ENCODE data around the gene GMEB1. TPM values are rescaled to one million over a fixed set of nuclear protein-coding genes. Genes with fewer than 3 reads are reported as not detected.
A peak's percentile ranks its signal among the peaks of the same experiment; 100 is the strongest.

Gene GMEB1, protein sequence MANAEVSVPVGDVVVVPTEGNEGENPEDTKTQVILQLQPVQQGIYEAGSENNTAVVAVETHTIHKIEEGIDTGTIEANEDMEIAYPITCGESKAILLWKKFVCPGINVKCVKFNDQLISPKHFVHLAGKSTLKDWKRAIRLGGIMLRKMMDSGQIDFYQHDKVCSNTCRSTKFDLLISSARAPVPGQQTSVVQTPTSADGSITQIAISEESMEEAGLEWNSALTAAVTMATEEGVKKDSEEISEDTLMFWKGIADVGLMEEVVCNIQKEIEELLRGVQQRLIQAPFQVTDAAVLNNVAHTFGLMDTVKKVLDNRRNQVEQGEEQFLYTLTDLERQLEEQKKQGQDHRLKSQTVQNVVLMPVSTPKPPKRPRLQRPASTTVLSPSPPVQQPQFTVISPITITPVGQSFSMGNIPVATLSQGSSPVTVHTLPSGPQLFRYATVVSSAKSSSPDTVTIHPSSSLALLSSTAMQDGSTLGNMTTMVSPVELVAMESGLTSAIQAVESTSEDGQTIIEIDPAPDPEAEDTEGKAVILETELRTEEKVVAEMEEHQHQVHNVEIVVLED
- total RNA-seq (10 to 100 TPM; 16.6 to 17.2 TPM), polyA plus RNA-seq (ENCODE audit: insufficient read depth, low read depth, low replicate concordance) (12.6 TPM)
- long read RNA-seq, donor 1, full-length matches to known transcripts, result 3 of 3 reads
- long read RNA-seq, donor 1, partial matches to known transcripts, result 0 of 3 reads
- long read RNA-seq, donor 1, other reads (novel, unspliced or antisense), result 0 of 3 reads
- long read RNA-seq, donor 2, full-length matches to known transcripts, result 1 of 1 reads
- long read RNA-seq, donor 2, partial matches to known transcripts, result 0 of 1 reads
- long read RNA-seq, donor 2, other reads (novel, unspliced or antisense), result 0 of 1 reads

DNA sequence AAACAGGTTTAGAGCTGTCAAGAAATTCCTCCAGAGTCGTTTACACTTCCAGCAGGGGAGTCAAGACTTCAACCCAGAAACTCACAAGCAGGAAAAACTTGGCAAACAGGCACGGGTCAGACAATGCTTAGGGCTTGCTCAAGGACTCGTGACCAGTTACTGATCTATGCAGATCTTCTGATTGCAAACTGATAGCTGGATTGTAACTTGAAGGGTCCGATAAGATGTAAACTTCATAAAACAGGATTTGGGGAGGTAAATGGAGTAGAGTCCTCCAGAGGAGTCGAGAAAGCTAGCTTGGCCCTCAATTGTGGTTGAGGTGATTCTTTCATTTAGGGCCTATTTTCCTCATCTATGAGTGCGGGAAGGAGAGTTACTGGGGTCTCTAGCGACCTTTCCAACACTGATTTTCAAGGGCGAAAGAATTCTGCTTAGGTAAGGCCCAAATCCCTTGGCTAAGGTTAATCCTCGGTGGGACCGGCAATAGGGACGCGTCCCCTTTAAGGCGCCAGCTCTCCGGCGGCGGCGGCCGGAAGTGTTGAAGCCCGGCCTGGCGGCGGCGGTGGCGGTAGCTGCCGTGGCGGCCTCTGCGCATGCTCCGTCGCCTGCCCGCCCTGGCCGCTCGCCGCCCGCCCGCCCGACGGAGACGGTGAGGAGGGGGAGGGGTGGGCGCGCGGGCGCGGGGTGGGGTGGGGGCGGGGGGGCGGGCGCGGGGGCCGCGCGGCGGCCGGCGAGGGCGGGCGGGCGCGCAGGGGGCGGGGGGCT, at the start of gene GMEB1:
TSS of gene GMEB1 (plus strand) at position 594 of the 765 bp plus-strand sequence. CDS start 14,829 bp downstream, outside the sequence.
- Histone ChIP-seq H3K4me1 (peaks cover 7% of the 10 kb centered on the region), H3K9me3 (no peaks in the 10 kb centered on the region), H3K27me3 (no peaks in the 10 kb centered on the region), H3K4me3 (peak within 1 kb of the TSS; percentile 75 to 81), H3K36me3 (ENCODE audit: low read depth, missing control alignments) (no peaks in the 10 kb centered on the region), H3K27ac (peak within 1 kb of the TSS; percentile 89 to 94)
- TF ChIP-seq CTCF (IDR thresholded peaks at IDR 0.05) (no peak), POLR2A (IDR thresholded peaks at IDR 0.05) (no peak)
- WGBS, 2 donors, result 0 to 2% methylated on average over 9 to 19 of the region's 57 CpGs
- peak; percentile 89 for DNase-seq
- intact Hi-C loops (cut with DNase I; ENCODE audit: low total_unique reads), result no loop called here

- no peak for DNase-seq
- H3K36me3 ChIP-seq (ENCODE audit: low read depth, missing control alignments), result no peaks in the 10 kb centered on the region
- H3K27me3 ChIP-seq, result no peaks in the 10 kb centered on the region
- no peaks in the 10 kb centered on the region for H3K9me3 ChIP-seq
- H3K4me3 ChIP-seq, result no peak overlapping the region
- TF ChIP-seq CTCF (IDR thresholded peaks at IDR 0.05) (no peak), POLR2A (IDR thresholded peaks at IDR 0.05) (no peak)
- WGBS, 2 donors, result 97% methylated on average over 1 of the region's 1 CpG
- H3K27ac ChIP-seq, result no peak overlapping the region
- intact Hi-C loops (cut with DNase I; ENCODE audit: low total_unique reads), result no loop called here
- H3K4me1 ChIP-seq, result no peaks in the 10 kb centered on the region
Measured at GRCh38 chr1:28631713-28632112, 36.9 kb upstream of the GMEB1 start.

- no peak for TF ChIP-seq CTCF (IDR thresholded peaks at IDR 0.05)
- no peak overlapping the region for H3K27ac ChIP-seq
- H3K4me1 ChIP-seq, result no peaks in the 10 kb centered on the region
- H3K27me3 ChIP-seq, result no peaks in the 10 kb centered on the region
- no peaks in the 10 kb centered on the region for H3K36me3 ChIP-seq (ENCODE audit: low read depth, missing control alignments)
- H3K9me3 ChIP-seq, result no peaks in the 10 kb centered on the region
- intact Hi-C loops (cut with DNase I; ENCODE audit: low total_unique reads), result no loop called here
- DNase-seq, result no peak
- WGBS, 2 donors, result 93 to 95% methylated on average over 4 of the region's 4 CpGs
- no peak overlapping the region for H3K4me3 ChIP-seq
Measured at GRCh38 chr1:28632560-28632959, 36.0 kb upstream of the GMEB1 start.

DNA sequence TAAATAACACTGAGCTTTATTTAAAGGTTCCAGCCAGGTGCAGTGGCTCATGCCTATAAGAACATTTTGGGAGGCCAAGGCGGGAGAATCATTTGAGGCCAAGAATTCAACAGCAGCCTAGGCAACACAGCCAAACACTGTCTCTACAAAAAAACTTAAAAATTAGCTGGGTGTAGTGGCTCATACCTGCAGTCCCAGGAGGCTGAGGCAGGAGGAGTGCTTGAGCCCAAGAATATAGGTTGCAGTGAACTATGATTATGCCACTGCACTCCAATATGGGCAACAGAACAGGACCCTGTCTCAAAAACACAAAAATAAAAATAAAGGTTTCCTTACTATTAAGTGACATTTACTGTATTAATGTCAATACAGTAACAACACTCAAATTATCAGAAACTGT, 27.8 kb upstream of the GMEB1 start:
- no peaks in the 10 kb centered on the region for H3K36me3 ChIP-seq (ENCODE audit: low read depth, missing control alignments)
- DNase-seq, result no peak
- H3K4me3 ChIP-seq, result no peak overlapping the region
- intact Hi-C loops (cut with DNase I; ENCODE audit: low total_unique reads), result no loop called here
- H3K27me3 ChIP-seq, result no peaks in the 10 kb centered on the region
- WGBS, 2 donors, result 93 to 100% methylated on average over 1 of the region's 1 CpG
- TF ChIP-seq POLR2A (IDR thresholded peaks at IDR 0.05) (no peak), CTCF (IDR thresholded peaks at IDR 0.05) (no peak)
- H3K9me3 ChIP-seq, result no peaks in the 10 kb centered on the region
- no peaks in the 10 kb centered on the region for H3K4me1 ChIP-seq
- no peak overlapping the region for H3K27ac ChIP-seq
